ENCODE data around the gene SPTB.

DNA sequence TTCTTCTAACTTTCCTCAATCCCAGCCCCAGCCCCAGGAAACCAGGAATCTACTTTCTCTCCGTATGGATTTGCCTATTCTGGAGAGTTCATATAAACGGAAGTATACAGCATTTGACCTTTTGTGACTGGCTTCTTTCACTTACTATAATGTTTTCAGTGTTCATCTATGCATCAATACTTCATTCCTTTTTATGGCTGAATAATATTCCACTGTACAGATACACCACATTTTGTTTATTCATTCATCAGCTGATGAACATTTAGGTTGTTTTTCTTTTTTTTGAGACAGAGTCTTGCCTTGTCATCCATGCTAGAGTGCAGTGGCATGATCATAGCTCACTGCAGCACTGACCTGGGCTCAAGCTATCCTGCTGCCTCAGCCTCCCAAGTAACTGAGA lies 179.4 kb downstream of the SPTB start:
- TF ChIP-seq, protein P1, sequence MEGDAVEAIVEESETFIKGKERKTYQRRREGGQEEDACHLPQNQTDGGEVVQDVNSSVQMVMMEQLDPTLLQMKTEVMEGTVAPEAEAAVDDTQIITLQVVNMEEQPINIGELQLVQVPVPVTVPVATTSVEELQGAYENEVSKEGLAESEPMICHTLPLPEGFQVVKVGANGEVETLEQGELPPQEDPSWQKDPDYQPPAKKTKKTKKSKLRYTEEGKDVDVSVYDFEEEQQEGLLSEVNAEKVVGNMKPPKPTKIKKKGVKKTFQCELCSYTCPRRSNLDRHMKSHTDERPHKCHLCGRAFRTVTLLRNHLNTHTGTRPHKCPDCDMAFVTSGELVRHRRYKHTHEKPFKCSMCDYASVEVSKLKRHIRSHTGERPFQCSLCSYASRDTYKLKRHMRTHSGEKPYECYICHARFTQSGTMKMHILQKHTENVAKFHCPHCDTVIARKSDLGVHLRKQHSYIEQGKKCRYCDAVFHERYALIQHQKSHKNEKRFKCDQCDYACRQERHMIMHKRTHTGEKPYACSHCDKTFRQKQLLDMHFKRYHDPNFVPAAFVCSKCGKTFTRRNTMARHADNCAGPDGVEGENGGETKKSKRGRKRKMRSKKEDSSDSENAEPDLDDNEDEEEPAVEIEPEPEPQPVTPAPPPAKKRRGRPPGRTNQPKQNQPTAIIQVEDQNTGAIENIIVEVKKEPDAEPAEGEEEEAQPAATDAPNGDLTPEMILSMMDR (IDR thresholded peaks at IDR 0.05; ENCODE audit: insufficient read depth, low read length, poor library complexity, severe bottlenecking), result no peak
- no peak for TF ChIP-seq EZH2phosphoT487 (conservative IDR thresholded peaks at IDR 0.05; ENCODE audit: low read length)

All from SU-DHL-6 (cell line).